ENCODE data around the gene ADAM10.

- TF ChIP-seq CTCF (IDR thresholded peaks at IDR 0.05 in 4 of 5, conservative IDR thresholded peaks at IDR 0.05 in 1 of 5) (no peak), POLR2A (IDR thresholded peaks at IDR 0.05) (no peak)
Observed at GRCh38 chr15:58602823-58603222, 146.7 kb downstream of the ADAM10 start.
